ENCODE data around the gene PHOSPHO2.

The PHOSPHO2 gene

DNA sequence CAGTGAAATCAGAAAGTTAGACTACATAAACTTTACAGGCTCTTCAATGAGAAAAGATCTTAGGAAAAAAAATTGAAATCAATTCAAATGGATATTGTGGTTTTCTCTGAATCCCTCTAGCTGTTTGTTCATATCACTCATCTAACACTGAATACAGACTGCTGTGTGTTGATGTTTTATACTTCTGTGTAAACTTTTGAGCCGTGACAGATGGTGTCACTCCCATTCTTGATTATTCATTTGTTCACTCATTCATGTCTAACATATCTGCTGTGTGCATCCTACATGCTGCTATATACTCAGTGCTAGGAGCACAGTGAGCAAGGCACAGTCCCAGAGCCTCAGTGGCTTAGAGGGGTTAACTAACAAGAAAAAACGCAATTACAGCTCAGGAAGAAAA is 52.0 kb downstream of the PHOSPHO2 start:
- Histone ChIP-seq H3K4me2 (ENCODE audit: low read length) (no peak overlapping the region), H3K9me3 (ENCODE audit: insufficient read depth, low read length) (no peaks in the 10 kb centered on the region), H3K9ac (ENCODE audit: low read length) (no peak overlapping the region), H3K4me3 (ENCODE audit: low read length) (no peak overlapping the region), H3K4me1 (ENCODE audit: low read length) (no peaks in the 10 kb centered on the region), H3K79me2 (ENCODE audit: low read length) (peaks cover 14% of the 10 kb centered on the region), H4K20me1 (ENCODE audit: insufficient read depth, low read length) (0 out of 2 replicates have a peak, but pooled peaks cover 1% of the 10 kb centered on the region), H3K27me3 (ENCODE audit: low read depth, low read length) (no peaks in the 10 kb centered on the region), H3K36me3 (replicated peaks; ENCODE audit: low read depth, low read length) (peaks cover 47% of the 10 kb centered on the region), H3K27ac (ENCODE audit: low read length) (no peak overlapping the region), H2AFZ (ENCODE audit: low read depth, low read length) (no peak overlapping the region)
- TF ChIP-seq, protein P1, sequence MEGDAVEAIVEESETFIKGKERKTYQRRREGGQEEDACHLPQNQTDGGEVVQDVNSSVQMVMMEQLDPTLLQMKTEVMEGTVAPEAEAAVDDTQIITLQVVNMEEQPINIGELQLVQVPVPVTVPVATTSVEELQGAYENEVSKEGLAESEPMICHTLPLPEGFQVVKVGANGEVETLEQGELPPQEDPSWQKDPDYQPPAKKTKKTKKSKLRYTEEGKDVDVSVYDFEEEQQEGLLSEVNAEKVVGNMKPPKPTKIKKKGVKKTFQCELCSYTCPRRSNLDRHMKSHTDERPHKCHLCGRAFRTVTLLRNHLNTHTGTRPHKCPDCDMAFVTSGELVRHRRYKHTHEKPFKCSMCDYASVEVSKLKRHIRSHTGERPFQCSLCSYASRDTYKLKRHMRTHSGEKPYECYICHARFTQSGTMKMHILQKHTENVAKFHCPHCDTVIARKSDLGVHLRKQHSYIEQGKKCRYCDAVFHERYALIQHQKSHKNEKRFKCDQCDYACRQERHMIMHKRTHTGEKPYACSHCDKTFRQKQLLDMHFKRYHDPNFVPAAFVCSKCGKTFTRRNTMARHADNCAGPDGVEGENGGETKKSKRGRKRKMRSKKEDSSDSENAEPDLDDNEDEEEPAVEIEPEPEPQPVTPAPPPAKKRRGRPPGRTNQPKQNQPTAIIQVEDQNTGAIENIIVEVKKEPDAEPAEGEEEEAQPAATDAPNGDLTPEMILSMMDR (IDR thresholded peaks at IDR 0.05; ENCODE audit: low read depth, low read length): no peak
- TF ChIP-seq EZH2phosphoT487 (IDR thresholded peaks at IDR 0.05; ENCODE audit: low read depth): no peak

DNA sequence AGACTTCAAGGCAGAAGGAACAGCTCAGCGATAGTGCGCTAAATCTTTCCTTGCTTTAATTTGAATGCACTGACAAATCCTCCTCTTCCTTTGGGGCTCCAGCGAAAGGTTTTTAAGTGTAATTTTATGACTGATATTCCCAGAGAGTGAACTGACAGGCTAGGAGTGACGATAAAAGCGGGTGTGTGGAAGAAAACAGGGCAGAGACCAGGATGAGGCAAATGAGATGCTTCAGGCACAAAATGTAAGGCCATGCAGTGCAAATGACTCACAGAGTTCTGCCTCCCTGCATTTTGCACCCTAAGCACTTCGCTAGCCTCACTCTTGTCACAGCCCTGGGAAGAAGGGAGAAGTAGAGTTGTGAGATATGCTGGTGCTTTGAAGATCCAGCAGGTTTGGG is 54.0 kb downstream of the PHOSPHO2 start:
- Histone ChIP-seq H3K27ac (ENCODE audit: low read length) (no peak overlapping the region), H3K9ac (ENCODE audit: low read length) (no peak overlapping the region), H3K79me2 (ENCODE audit: low read length) (peaks cover 6% of the 10 kb centered on the region), H3K27me3 (ENCODE audit: low read depth, low read length) (no peaks in the 10 kb centered on the region), H2AFZ (ENCODE audit: low read depth, low read length) (no peak overlapping the region), H3K9me3 (ENCODE audit: insufficient read depth, low read length) (no peaks in the 10 kb centered on the region), H3K4me3 (ENCODE audit: low read length) (no peak overlapping the region), H3K4me2 (ENCODE audit: low read length) (no peak overlapping the region), H3K4me1 (ENCODE audit: low read length) (no peaks in the 10 kb centered on the region), H4K20me1 (ENCODE audit: insufficient read depth, low read length) (no peaks in the 10 kb centered on the region), H3K36me3 (replicated peaks; ENCODE audit: low read depth, low read length) (peaks cover 44% of the 10 kb centered on the region)
- TF ChIP-seq, protein P1 (IDR thresholded peaks at IDR 0.05; ENCODE audit: low read depth, low read length): no peak
- no peak for TF ChIP-seq EZH2phosphoT487 (IDR thresholded peaks at IDR 0.05; ENCODE audit: low read depth)

Data from OCI-LY3 (cell line).